Psoas muscle (tissue), 8 donors: ENCODE data around the gene PRPS1. TPM values are rescaled to one million over a fixed set of nuclear protein-coding genes. Genes with fewer than 3 reads are reported as not detected.
A peak's percentile ranks its signal among the peaks of the same experiment; 100 is the strongest.

Experiments used
- ATAC-seq, 4 donors: fragments of 200-7000 bp; cut with Tn5 transposase; one replicate each; pipeline ENCODE4 v1.9.1; 2020; ENCODE audit warnings: moderate library complexity in 3 of 4, mild to moderate bottlenecking in 2 of 4
- DNase-seq, 2 donors: peaks; one replicate each; pipeline ENCODE4 v3.0.0-alpha.2; 2020
- H3K27ac ChIP-seq: fragments of 200-600 bp; one replicate; pipeline ENCODE4 v1.8.0; 2022
- H3K27me3 ChIP-seq, 3 donors: fragments of 200-600 bp in 1 of 3; one replicate each; pipeline versions ENCODE4 v1.6.1 to v1.8.0; 2013 to 2022; ENCODE audit warnings: low read length in 2 of 3, mild to moderate bottlenecking in 2 of 3, moderate library complexity in 1 of 3; ENCODE audit not compliant: insufficient read depth in 3 of 3
- H3K36me3 ChIP-seq, 2 donors: fragments of 200-600 bp in 1 of 2; one replicate each; pipeline versions ENCODE4 v1.6.1 to v1.8.0; 2013 to 2022; ENCODE audit warnings: low read depth in 1 of 2, mild to moderate bottlenecking in 1 of 2, moderate library complexity in 1 of 2; ENCODE audit not compliant: insufficient read depth in 1 of 2
- H3K4me1 ChIP-seq: fragments of 200-600 bp; one replicate; pipeline ENCODE4 v1.8.0; 2022
- H3K4me3 ChIP-seq: fragments of 200-600 bp; one replicate; pipeline ENCODE4 v1.8.0; 2022; ENCODE audit warnings: mild to moderate bottlenecking
- H3K9me3 ChIP-seq: fragments of 200-600 bp; one replicate; pipeline ENCODE4 v1.8.0; 2022
- WGBS, 3 donors: extraction: QIAGEN DNeasy Blood & Tissue Kit; methylation state at CpG; one replicate each; pipeline versions ENCODE4 v1.1.6 to v1.1.7; 2013; 5-methylcytosine and 5-hydroxymethylcytosine counted together
- intact Hi-C, 2 donors: fragments of 100-400 bp; cut with DNase I; formaldehyde crosslinking; loops; one replicate each; pipeline versions ENCODE4 v1.11.0 to v1.14.2; 2022
- long read RNA-seq, 2 donors: library from polyadenylated mRNA; unstranded; transcript quantifications; one replicate each; pipeline ENCODE4 v2.0.0, GENCODE V29; 2021
- polyA plus RNA-seq, 3 donors: library from polyadenylated mRNA; stranded (reverse); fragments of 200-250 nt; gene quantifications; one replicate each; pipeline ENCODE4 v1.2.3, GENCODE V29; 2013
- total RNA-seq, 4 donors: library from RNA; stranded (reverse); fragmentation: NEBNext Ultra II Directional in 2 of 4; extraction: Animal tissue kit (Norgen Biotek cat#: 25700) in 2 of 4; gene quantifications; one replicate each; pipeline versions ENCODE4 v1.2.1 to v1.2.4, GENCODE V29; 2021 to 2023
- TF ChIP-seq, protein P1 (sequence below): fragments of 200-600 bp; IDR thresholded peaks from one replicate; pipeline ENCODE4 v1.8.0; 2022; ENCODE audit warnings: antibody characterized with exemption
- donor health status: healthy with polysubstance abuse.
- donor health status: DM: no; HTN: no; CAD: no; lungs with moderate emphysema.
- donor health status: Bipolar disorder and iron deficiency.
- donor health status: healthy.
- donor health status: DM: yes; HTN: yes; CAD: no.
- donor health status: DM: no; HTN: no; CAD: no.
- donor health status: DM: no; HTN: no; CAD: no.
- donor health status: DM: yes; HTN: yes; CAD: no.

The PRPS1 gene
- total RNA-seq (10 to 100 TPM; 30.5 to 48.4 (median 43.2) TPM), polyA plus RNA-seq (10 to 100 TPM; 20.7 to 63.2 (median 31.2) TPM)
- long read RNA-seq, donor 1, partial matches to known transcripts = 1 of 3 reads
- long read RNA-seq, donor 1, other reads (novel, unspliced or antisense) = 0 of 3 reads
- long read RNA-seq, donor 2, transcript PRPS1-204 (7 exons, 2,152 nt) = major isoform, 10 of 12 reads
- long read RNA-seq, donor 2, partial matches to known transcripts = 0 of 12 reads
- long read RNA-seq, donor 2, other reads (novel, unspliced or antisense) = 2 of 12 reads

GRCh38 chrX:107627838-107628661 is at the start of gene PRPS1:
Gene PRPS1, plus strand, starts transcription at chrX:107628510. Its CDS starts 119 bp downstream, at chrX:107628629.
- H3K9me3 ChIP-seq = no peaks in the 10 kb centered on the region
- peak; percentile 89 to 92 for DNase-seq
- intact Hi-C loops = no loop called here
- TF ChIP-seq, protein P1, sequence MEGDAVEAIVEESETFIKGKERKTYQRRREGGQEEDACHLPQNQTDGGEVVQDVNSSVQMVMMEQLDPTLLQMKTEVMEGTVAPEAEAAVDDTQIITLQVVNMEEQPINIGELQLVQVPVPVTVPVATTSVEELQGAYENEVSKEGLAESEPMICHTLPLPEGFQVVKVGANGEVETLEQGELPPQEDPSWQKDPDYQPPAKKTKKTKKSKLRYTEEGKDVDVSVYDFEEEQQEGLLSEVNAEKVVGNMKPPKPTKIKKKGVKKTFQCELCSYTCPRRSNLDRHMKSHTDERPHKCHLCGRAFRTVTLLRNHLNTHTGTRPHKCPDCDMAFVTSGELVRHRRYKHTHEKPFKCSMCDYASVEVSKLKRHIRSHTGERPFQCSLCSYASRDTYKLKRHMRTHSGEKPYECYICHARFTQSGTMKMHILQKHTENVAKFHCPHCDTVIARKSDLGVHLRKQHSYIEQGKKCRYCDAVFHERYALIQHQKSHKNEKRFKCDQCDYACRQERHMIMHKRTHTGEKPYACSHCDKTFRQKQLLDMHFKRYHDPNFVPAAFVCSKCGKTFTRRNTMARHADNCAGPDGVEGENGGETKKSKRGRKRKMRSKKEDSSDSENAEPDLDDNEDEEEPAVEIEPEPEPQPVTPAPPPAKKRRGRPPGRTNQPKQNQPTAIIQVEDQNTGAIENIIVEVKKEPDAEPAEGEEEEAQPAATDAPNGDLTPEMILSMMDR = no peak
- 1 to 29% (median 1%) methylated on average over 29 to 37 of the region's 37 CpGs for WGBS, 3 donors
- H3K4me3 ChIP-seq = peak within 1 kb of the TSS; percentile 74
- peak within 1 kb of the TSS; percentile 85 for H3K27ac ChIP-seq
- peaks cover 0 to 12% (median 0%) of the 10 kb centered on the region in 3 donors for H3K27me3 ChIP-seq
- H3K36me3 ChIP-seq = no peaks in the 10 kb centered on the region
- H3K4me1 ChIP-seq = no peaks in the 10 kb centered on the region
- peak; percentile 96 to 99 (median 96) for ATAC-seq

DNA sequence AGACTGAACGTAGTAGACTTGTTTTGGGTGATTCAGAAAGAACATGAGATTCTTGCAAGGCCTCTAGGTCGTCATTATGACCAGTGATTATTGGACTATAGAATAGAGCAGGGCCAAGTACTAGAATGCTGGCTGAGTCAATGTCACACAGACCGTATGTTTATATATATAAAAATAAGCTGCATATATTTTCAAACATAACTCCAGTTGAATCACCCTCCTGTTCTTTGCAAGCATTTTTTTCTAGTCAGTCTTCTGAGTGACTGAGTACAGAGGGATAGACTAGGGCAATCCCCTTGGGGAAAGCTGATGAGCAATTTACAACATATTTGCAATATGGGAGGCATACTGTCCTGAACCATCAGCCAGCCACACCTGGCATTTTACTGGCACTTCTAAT is 48.4 kb upstream of the PRPS1 start:
- WGBS, 3 donors = 71 to 89% (median 88%) methylated on average over 3 of the region's 3 CpGs
- no peak overlapping the region for H3K4me3 ChIP-seq
- no peaks in the 10 kb centered on the region for H3K27me3 ChIP-seq
- DNase-seq (no peak), ATAC-seq (no peak)
- H3K4me1 ChIP-seq = no peaks in the 10 kb centered on the region
- intact Hi-C loops = no loop called here
- H3K36me3 ChIP-seq = no peaks in the 10 kb centered on the region
- peaks cover 7% of the 10 kb centered on the region for H3K9me3 ChIP-seq
- TF ChIP-seq, protein P1 = no peak
- no peak overlapping the region for H3K27ac ChIP-seq

DNA sequence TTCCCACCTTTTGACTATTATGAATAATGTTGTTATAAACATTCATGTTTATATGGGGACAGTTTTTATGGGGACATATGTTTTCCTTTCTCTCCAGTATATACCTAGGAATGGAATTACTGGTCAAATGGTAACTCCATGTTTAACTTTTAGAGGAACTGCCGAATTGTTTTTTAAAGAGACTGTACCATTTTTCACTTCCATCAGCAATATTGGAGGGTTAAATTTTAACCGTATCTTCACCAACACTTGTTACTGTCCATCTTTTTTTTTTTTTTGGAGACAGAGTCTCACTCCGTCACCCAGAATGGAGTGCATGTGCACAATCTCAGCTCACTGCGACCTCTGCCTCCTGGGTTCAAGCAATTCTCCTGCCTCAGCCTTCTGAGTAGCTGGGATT is 46.4 kb upstream of the PRPS1 start:
- WGBS, 3 donors = 82 to 95% (median 94%) methylated on average over 4 of the region's 4 CpGs
- H3K4me1 ChIP-seq = no peaks in the 10 kb centered on the region
- intact Hi-C loops = no loop called here
- DNase-seq (no peak), ATAC-seq (no peak)
- H3K27ac ChIP-seq = no peak overlapping the region
- no peak overlapping the region for H3K4me3 ChIP-seq
- no peaks in the 10 kb centered on the region for H3K36me3 ChIP-seq
- H3K9me3 ChIP-seq = peaks cover 7% of the 10 kb centered on the region
- TF ChIP-seq, protein P1 = no peak
- peaks cover 0 to 3% (median 0%) of the 10 kb centered on the region in 3 donors for H3K27me3 ChIP-seq

GRCh38 chrX:107589243-107589642 is 39.1 kb upstream of the PRPS1 start:
- 73 to 85% (median 83%) methylated on average over 6 of the region's 6 CpGs for WGBS, 3 donors
- Histone ChIP-seq H3K36me3 (no peaks in the 10 kb centered on the region), H3K27ac (no peak overlapping the region), H3K9me3 (peaks cover 4% of the 10 kb centered on the region), H3K4me3 (no peak overlapping the region), H3K27me3 (peaks cover 0 to 19% (median 0%) of the 10 kb centered on the region in 3 donors), H3K4me1 (no peaks in the 10 kb centered on the region)
- intact Hi-C loops = no loop called here
- DNase-seq (no peak), ATAC-seq (no peak)
- TF ChIP-seq, protein P1 = no peak
